ENCODE measurements around the gene MVB12B. TPM values are rescaled to one million over a fixed set of nuclear protein-coding genes. Genes with fewer than 3 reads are reported as not detected.

MVB12B gene
- total and polyA plus RNA-seq, 7 experiments from 2014 or later, result 1.6 to 9.7 (median 3.8) TPM

DNA sequence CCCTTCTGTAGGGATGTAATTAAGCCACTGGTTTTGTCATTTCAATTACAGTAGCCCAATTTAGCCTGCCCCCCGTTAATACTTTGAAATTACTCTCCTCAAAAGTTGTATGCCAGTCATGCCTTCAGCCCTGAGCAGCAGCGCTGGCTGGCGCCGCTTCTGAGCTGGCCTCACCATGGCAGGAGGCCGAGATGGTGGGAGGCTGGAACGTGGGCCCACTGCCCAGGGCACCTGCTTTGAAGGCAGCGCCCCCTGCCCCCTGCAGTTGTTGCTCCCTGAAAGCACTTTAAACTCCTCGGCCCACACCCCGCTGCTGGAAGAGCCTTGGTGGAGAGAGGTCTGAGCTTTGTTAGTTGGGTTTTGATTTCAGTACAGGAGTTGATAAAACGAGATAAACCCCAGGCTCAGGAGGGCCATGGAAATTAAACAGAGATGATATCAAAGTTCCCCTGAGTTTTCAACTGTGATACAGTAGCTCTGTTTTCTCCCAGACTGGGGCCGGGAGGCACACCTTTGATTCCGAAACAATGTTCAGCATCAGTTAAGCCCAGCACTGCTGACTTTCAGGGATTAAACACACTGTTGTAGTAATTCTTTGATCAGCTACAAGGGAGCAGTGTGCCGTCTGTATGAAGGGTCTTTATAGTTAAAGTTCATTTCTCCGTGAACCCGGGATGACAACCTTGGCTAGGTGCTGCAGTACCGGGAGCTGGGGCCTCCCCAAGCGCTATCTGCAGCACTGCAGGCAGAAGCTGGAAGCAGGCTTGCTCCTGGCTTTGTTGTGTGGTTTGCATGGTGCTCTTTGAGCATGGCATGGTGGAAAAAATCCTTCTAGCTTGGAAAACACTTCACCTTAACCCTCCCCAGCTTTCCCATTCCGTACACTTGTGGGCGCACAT lies 9.5 kb downstream of the MVB12B start:
- H3K36me3 ChIP-seq (ENCODE audit: control insufficient read depth in 2 of 3, insufficient read depth in 3 of 3, low read length in 3 of 3), result peaks cover 0 to under 1% (median 0%) of the 10 kb centered on the region in 3 experiments
- Mint-ChIP-seq H3K4me3 (no peak overlapping the region), H3K27me3 (peaks cover 0 to 8% (median 0%) of the 10 kb centered on the region in 5 donors), H3K36me3 (peaks cover 0 to 13% (median 2%) of the 10 kb centered on the region in 5 donors), H3K9me3 (no peaks in the 10 kb centered on the region), H3K4me1 (peaks cover 4 to 27% (median 12%) of the 10 kb centered on the region in 7 donors), H3K27ac (no peak overlapping the region)
- intact Hi-C loops (cut with micrococcal nuclease), result no loop called here
- H3K4me1 ChIP-seq (ENCODE audit: control insufficient read depth in 2 of 2, insufficient read depth in 2 of 2, low read length in 2 of 2), result peaks cover 0 to 14% of the 10 kb centered on the region in 2 donors
- DNase-seq, result no peak
- CTCF ChIA-PET, result interaction anchor here (0.8 kb wide), 1 partner anchor 10 kb away, joined by 3 read pairs; the partner anchor contains the start of gene MVB12B
- H3K4me3 ChIP-seq (ENCODE audit: low read length), result no peak overlapping the region
- POLR2A ChIA-PET, result no interaction called here
- H3K27ac ChIP-seq (ENCODE audit: low read depth, low read length), result no peak overlapping the region
- ATAC-seq, result no peak
- H3K9me3 ChIP-seq (ENCODE audit: control insufficient read depth in 2 of 3, low read length in 3 of 3), result no peaks in the 10 kb centered on the region
- no peaks in the 10 kb centered on the region for H3K27me3 ChIP-seq (ENCODE audit: control insufficient read depth in 2 of 2, insufficient read depth in 2 of 2, low read length in 2 of 2)

DNA sequence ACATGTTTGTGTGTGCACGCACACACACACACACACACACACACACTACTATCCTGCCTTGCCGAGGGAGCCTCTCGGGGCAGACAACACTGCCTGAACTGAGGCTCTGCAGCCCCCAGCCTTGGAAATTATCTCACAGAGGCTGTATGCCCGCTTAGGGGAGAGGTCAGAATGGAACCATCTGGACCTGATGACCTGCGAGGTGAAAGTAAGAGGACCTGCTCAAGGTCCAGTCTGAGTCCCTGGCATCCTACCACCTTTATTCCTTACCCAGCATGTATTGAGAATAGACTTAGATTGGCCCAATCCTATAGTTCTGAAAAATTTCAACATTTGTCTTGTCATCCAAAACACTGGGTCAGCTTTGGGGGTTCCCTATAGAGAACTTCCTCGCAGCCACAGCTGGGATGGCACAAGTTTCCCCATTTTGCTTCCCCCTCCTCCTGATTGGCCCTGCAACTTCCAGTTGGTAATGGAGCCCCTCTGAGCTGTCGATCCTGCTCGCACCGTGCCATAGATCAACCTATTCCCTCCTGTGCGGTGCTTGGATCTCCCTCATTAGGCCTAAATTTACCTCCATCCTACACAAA lies 10.2 kb downstream of the MVB12B start:
- Histone ChIP-seq H3K4me3 (ENCODE audit: low read length) (no peak overlapping the region), H3K27ac (ENCODE audit: low read depth, low read length) (no peak overlapping the region), H3K9me3 (ENCODE audit: control insufficient read depth in 2 of 3, low read length in 3 of 3) (no peaks in the 10 kb centered on the region), H3K27me3 (ENCODE audit: control insufficient read depth in 2 of 2, insufficient read depth in 2 of 2, low read length in 2 of 2) (no peaks in the 10 kb centered on the region), H3K4me1 (ENCODE audit: control insufficient read depth in 2 of 2, insufficient read depth in 2 of 2, low read length in 2 of 2) (peaks cover 0 to 7% of the 10 kb centered on the region in 2 donors), H3K36me3 (ENCODE audit: control insufficient read depth in 2 of 3, insufficient read depth in 3 of 3, low read length in 3 of 3) (peaks cover 0 to 7% (median 0%) of the 10 kb centered on the region in 3 experiments)
- Mint-ChIP-seq H3K36me3 (peaks cover 0 to 20% (median 5%) of the 10 kb centered on the region in 5 donors), H3K4me1 (peaks cover 4 to 23% (median 12%) of the 10 kb centered on the region in 7 donors), H3K4me3 (no peak overlapping the region), H3K9me3 (no peaks in the 10 kb centered on the region), H3K27ac (no peak overlapping the region), H3K27me3 (peaks cover 0 to 5% (median 0%) of the 10 kb centered on the region in 5 donors)
- ChIA-PET CTCF (no interaction called here), POLR2A (no interaction called here)
- no peak for DNase-seq
- intact Hi-C loops (cut with micrococcal nuclease), result no loop called here
- peak; percentile 61 for ATAC-seq

DNA sequence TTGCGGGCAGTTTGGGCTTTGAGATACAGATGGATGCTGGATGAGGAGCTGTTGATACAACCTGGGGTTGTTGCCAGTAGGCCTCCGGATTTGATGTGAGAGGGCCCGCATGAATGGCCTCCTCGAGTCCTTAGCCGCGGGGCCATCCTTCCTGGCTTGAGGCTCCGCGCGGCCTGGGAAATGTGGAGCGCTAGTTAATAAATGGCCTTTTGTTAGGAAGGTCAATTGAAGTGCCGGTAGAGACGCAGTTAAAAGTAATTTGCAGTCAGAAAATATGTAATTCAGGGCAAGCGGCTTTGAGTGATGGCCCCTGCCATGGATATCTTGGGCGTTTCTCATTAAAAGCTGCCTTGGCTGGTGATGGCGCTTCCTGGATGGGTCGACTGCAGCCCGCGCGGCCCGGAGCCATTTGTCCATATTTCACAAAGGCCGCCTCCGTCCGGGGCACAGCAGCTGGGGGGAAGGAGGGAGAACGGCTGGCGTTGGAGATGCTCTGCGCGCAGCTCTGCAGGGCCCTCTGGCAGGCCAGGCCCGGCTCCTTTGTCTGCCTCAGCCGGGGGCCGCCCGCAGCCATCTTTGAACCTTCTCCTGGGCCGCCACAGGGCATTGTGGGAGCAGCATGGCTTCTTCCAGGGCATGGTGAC lies 11.2 kb downstream of the MVB12B start:
- H3K27ac Mint-ChIP-seq, result no peak overlapping the region
- DNase-seq, result no peak
- peaks cover 4 to 17% (median 11%) of the 10 kb centered on the region in 7 donors for H3K4me1 Mint-ChIP-seq
- Histone ChIP-seq H3K9me3 (ENCODE audit: control insufficient read depth in 2 of 3, low read length in 3 of 3) (no peaks in the 10 kb centered on the region), H3K27me3 (ENCODE audit: control insufficient read depth in 2 of 2, insufficient read depth in 2 of 2, low read length in 2 of 2) (no peaks in the 10 kb centered on the region), H3K4me3 (ENCODE audit: low read length) (no peak overlapping the region), H3K4me1 (ENCODE audit: control insufficient read depth in 2 of 2, insufficient read depth in 2 of 2, low read length in 2 of 2) (no peaks in the 10 kb centered on the region), H3K27ac (ENCODE audit: low read depth, low read length) (no peak overlapping the region), H3K36me3 (ENCODE audit: control insufficient read depth in 2 of 3, insufficient read depth in 3 of 3, low read length in 3 of 3) (peaks cover 0 to 7% (median 0%) of the 10 kb centered on the region in 3 experiments)
- ATAC-seq, result no peak
- H3K9me3 Mint-ChIP-seq, result no peaks in the 10 kb centered on the region
- intact Hi-C loops (cut with micrococcal nuclease), result no loop called here
- POLR2A ChIA-PET, result no interaction called here
- H3K36me3 Mint-ChIP-seq, result peaks cover 0 to 24% (median 5%) of the 10 kb centered on the region in 5 donors
- no peak overlapping the region for H3K4me3 Mint-ChIP-seq
- no peaks in the 10 kb centered on the region for H3K27me3 Mint-ChIP-seq
- CTCF ChIA-PET, result no interaction called here

DNA sequence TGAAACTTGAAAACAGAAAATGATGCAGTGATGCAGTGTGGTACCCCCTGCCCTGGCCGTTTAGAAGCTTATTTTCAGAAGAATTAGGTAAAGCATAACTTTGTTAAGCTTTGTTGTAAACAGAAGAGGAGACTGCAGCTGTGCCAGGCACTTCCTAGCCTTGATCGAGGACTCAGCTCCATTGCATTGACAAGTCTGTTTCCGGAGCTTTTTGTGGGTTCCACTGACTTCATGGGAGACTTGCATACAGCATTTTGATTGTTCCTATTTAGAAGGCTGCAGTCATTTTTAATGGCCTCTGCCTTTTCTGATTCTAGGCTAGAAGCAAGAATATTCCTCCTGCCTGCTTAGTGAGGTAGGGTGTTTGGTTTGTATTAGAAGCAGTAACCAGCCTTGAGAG lies 12.3 kb downstream of the MVB12B start:
- CTCF ChIA-PET, result no interaction called here
- intact Hi-C loops (cut with micrococcal nuclease), result no loop called here
- Mint-ChIP-seq H3K36me3 (peaks cover 0 to 31% (median 5%) of the 10 kb centered on the region in 5 donors), H3K27me3 (no peaks in the 10 kb centered on the region), H3K27ac (peak overlapping the region in 2 of 9 donors; percentile 20 to 38), H3K9me3 (no peaks in the 10 kb centered on the region), H3K4me3 (peak overlapping the region in 1 of 10 donors; percentile 30), H3K4me1 (peaks cover 4 to 16% (median 11%) of the 10 kb centered on the region in 7 donors)
- Histone ChIP-seq H3K27ac (ENCODE audit: low read depth, low read length) (no peak overlapping the region), H3K4me1 (ENCODE audit: control insufficient read depth in 2 of 2, insufficient read depth in 2 of 2, low read length in 2 of 2) (no peaks in the 10 kb centered on the region), H3K36me3 (ENCODE audit: control insufficient read depth in 2 of 3, insufficient read depth in 3 of 3, low read length in 3 of 3) (peaks cover 0 to 7% (median 0%) of the 10 kb centered on the region in 3 experiments), H3K27me3 (ENCODE audit: control insufficient read depth in 2 of 2, insufficient read depth in 2 of 2, low read length in 2 of 2) (no peaks in the 10 kb centered on the region), H3K4me3 (ENCODE audit: low read length) (no peak overlapping the region), H3K9me3 (ENCODE audit: control insufficient read depth in 2 of 3, low read length in 3 of 3) (no peaks in the 10 kb centered on the region)
- POLR2A ChIA-PET, result no interaction called here
- no peak for DNase-seq
- ATAC-seq, result no peak

DNA sequence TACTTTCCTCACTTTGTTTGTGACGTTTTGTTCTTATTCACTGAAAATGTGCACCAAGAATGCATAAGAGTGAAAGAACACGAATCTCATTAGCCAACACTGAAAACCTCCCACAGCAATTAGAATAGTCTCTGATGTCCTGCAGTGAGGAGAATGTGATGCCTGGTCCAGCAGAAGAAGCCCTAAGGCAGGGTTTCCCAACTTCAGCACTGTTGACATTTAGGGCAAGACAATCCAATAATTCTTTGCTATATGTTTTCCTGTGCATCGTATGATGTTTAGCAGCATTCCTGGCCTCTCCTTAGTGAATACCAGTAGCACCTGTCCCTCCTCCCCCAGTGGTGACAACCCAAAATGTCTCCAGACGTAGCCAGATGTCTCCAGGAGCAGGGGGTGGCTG lies 14.8 kb downstream of the MVB12B start:
- peaks cover 4 to 16% (median 12%) of the 10 kb centered on the region in 7 donors for H3K4me1 Mint-ChIP-seq
- peaks cover 0 to 44% (median 8%) of the 10 kb centered on the region in 5 donors for H3K36me3 Mint-ChIP-seq
- no peak for ATAC-seq
- no peaks in the 10 kb centered on the region for H3K4me1 ChIP-seq (ENCODE audit: control insufficient read depth in 2 of 2, insufficient read depth in 2 of 2, low read length in 2 of 2)
- peaks cover 0 to 7% (median 0%) of the 10 kb centered on the region in 3 experiments for H3K36me3 ChIP-seq (ENCODE audit: control insufficient read depth in 2 of 3, insufficient read depth in 3 of 3, low read length in 3 of 3)
- DNase-seq, result no peak
- intact Hi-C loops (cut with micrococcal nuclease), result no loop called here
- CTCF ChIA-PET, result interaction anchor here (0.6 kb wide), 1 partner anchor 19 kb away, joined by 6 read pairs; no protein-coding TSS in a partner anchor
- POLR2A ChIA-PET, result no interaction called here
- no peak overlapping the region for H3K4me3 ChIP-seq (ENCODE audit: low read length)
- no peak overlapping the region for H3K27ac ChIP-seq (ENCODE audit: low read depth, low read length)
- no peaks in the 10 kb centered on the region for H3K9me3 ChIP-seq (ENCODE audit: control insufficient read depth in 2 of 3, low read length in 3 of 3)
- peaks cover 0 to 5% (median 0%) of the 10 kb centered on the region in 5 donors for H3K27me3 Mint-ChIP-seq
- H3K4me3 Mint-ChIP-seq, result no peak overlapping the region
- H3K27me3 ChIP-seq (ENCODE audit: control insufficient read depth in 2 of 2, insufficient read depth in 2 of 2, low read length in 2 of 2), result no peaks in the 10 kb centered on the region
- no peaks in the 10 kb centered on the region for H3K9me3 Mint-ChIP-seq
- H3K27ac Mint-ChIP-seq, result no peak overlapping the region

DNA sequence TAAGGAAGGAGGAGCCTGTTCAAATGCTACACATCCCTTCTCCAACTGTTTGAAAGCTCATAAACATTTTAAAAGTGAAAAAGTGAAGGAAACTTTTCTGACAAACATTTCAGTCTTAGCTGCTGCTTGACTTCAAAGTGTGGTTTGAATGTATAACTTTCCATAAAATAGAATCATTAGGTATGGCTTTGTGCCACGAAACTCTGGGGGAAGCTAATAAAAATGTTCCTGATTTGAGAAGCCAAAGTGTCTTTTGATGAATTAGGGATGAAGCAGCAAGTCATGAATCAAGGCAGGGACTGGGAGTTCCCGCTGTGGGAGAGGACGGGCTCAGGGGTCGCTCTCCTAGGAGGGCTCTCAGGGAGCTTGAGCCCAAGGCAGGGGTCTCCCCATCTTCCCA lies 15.3 kb downstream of the MVB12B start:
- POLR2A ChIA-PET, result no interaction called here
- H3K27ac ChIP-seq (ENCODE audit: low read depth, low read length), result no peak overlapping the region
- H3K4me1 ChIP-seq (ENCODE audit: control insufficient read depth in 2 of 2, insufficient read depth in 2 of 2, low read length in 2 of 2), result no peaks in the 10 kb centered on the region
- peaks cover 0 to 7% (median 0%) of the 10 kb centered on the region in 3 experiments for H3K36me3 ChIP-seq (ENCODE audit: control insufficient read depth in 2 of 3, insufficient read depth in 3 of 3, low read length in 3 of 3)
- H3K9me3 ChIP-seq (ENCODE audit: control insufficient read depth in 2 of 3, low read length in 3 of 3), result no peaks in the 10 kb centered on the region
- peaks cover 0 to 44% (median 8%) of the 10 kb centered on the region in 5 donors for H3K36me3 Mint-ChIP-seq
- no peak for ATAC-seq
- no peak for DNase-seq
- H3K4me3 Mint-ChIP-seq, result no peak overlapping the region
- peaks cover 4 to 20% (median 12%) of the 10 kb centered on the region in 7 donors for H3K4me1 Mint-ChIP-seq
- CTCF ChIA-PET, result no interaction called here
- H3K27me3 ChIP-seq (ENCODE audit: control insufficient read depth in 2 of 2, insufficient read depth in 2 of 2, low read length in 2 of 2), result no peaks in the 10 kb centered on the region
- H3K27me3 Mint-ChIP-seq, result peaks cover 0 to 9% (median 0%) of the 10 kb centered on the region in 5 donors
- intact Hi-C loops (cut with micrococcal nuclease), result no loop called here
- H3K4me3 ChIP-seq (ENCODE audit: low read length), result no peak overlapping the region
- H3K27ac Mint-ChIP-seq, result no peak overlapping the region
- H3K9me3 Mint-ChIP-seq, result no peaks in the 10 kb centered on the region

All from naive thymus-derived CD4-positive, alpha-beta T cell (primary cell).